Osteoblast (primary cell): ENCODE measurements around the gene PCED1A. TPM values are rescaled to one million over a fixed set of nuclear protein-coding genes. Genes with fewer than 3 reads are reported as not detected.

Source experiments
- DNase-seq: peaks from one replicate; pipeline ENCODE4 v3.0.0; 2011; ENCODE audit warnings: low spot score, mixed read lengths; ENCODE audit not compliant: insufficient read length; ENCODE audit errors: missing footprints
- H2AFZ ChIP-seq: 2 replicates; pipeline ENCODE4 v1.6.0; 2011; ENCODE audit warnings: mild to moderate bottlenecking, low read length
- H3K27ac ChIP-seq: 2 replicates; pipeline ENCODE4 v1.5.1; 2011; ENCODE audit warnings: mild to moderate bottlenecking, low read depth, low read length, moderate library complexity
- H3K27me3 ChIP-seq: 2 replicates; pipeline ENCODE4 v1.6.0; 2012; ENCODE audit warnings: mild to moderate bottlenecking, control low read depth, inconsistent platforms, low read length, moderate library complexity; ENCODE audit not compliant: insufficient read depth
- H3K36me3 ChIP-seq: 2 replicates; pipeline ENCODE4 v1.5.1; 2011; ENCODE audit warnings: mild to moderate bottlenecking, low read length, control low read depth, moderate library complexity; ENCODE audit not compliant: insufficient read depth
- H3K4me1 ChIP-seq: 2 replicates; pipeline ENCODE4 v1.5.1; 2011; ENCODE audit warnings: mild to moderate bottlenecking, low read length, control low read depth, moderate library complexity; ENCODE audit not compliant: insufficient read depth
- H3K4me2 ChIP-seq: 2 replicates; pipeline ENCODE4 v1.6.0; 2011; ENCODE audit warnings: mild to moderate bottlenecking, low read length; ENCODE audit not compliant: insufficient read depth
- H3K4me3 ChIP-seq: fragments of 200-600 bp; sonication (generic); 3 replicates; pipeline ENCODE4 v1.5.1; 2012; ENCODE audit warnings: mild to moderate bottlenecking, low read length, inconsistent platforms; ENCODE audit not compliant: insufficient read depth
- H3K79me2 ChIP-seq: 2 replicates; pipeline ENCODE4 v1.6.0; 2012; ENCODE audit warnings: mild to moderate bottlenecking, low read length, control low read depth, inconsistent platforms; ENCODE audit not compliant: insufficient read depth
- H3K9me3 ChIP-seq: 2 replicates; pipeline ENCODE4 v1.5.1; 2011; ENCODE audit warnings: low read depth, low read length, control low read depth
- H4K20me1 ChIP-seq: 2 replicates; pipeline ENCODE4 v1.6.0; 2012; ENCODE audit warnings: mild to moderate bottlenecking, low read length, control low read depth; ENCODE audit not compliant: insufficient read depth
- CTCF ChIP-seq: IDR thresholded peaks from 2 replicates; pipeline ENCODE4 v1.5.1; 2011; ENCODE audit warnings: mild to moderate bottlenecking, low read depth, low read length, moderate library complexity; ENCODE audit errors: extremely low read depth
- total RNA-seq: library from RNA; depleted of rRNA; stranded (reverse); fragments of >200 nt; gene quantifications from 2 replicates; pipeline ENCODE4 v1.2.3, GENCODE V29; 2012

The PCED1A gene
- total RNA-seq, 1 donor: 24.2 TPM

DNA sequence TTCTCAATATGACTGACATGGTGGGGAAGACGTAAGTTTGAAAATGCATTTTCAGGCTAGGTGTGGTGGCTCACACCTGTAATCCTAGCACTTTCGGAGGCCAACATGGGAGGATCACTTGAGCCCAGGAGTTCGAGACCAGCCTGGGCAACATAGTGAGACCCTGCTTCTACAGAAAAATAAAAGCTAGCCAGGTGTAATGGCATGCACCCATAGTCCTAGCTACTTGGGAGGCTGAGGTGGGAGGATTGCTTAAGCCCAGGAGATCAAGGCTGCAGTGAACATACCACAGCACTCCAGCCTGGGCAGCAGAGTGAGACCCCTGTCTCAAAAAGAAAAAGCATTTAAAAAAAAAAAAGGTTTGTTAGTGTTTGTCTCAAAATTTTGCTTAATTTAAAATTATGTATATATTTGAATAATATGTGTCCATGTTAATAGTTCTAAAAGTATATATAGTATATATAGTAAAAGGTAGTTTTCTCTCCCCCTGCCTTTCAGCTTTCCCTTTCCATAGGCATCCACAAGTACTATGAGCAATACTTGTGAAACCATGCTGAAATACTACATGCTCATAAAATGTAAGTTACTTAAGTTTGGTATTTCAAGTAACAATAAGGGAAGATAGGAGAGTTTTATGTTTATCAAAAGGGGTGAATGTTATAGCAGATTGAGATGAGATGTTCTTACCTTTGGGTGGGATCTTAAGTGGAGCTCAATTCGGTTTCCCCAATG, 47.9 kb upstream of the PCED1A start:
- Histone ChIP-seq H3K27me3 (no peaks in the 10 kb centered on the region), H3K4me2 (no peak overlapping the region), H3K9me3 (no peaks in the 10 kb centered on the region), H3K36me3 (no peaks in the 10 kb centered on the region), H4K20me1 (peaks cover 44% of the 10 kb centered on the region), H3K27ac (no peak overlapping the region), H2AFZ (no peak overlapping the region), H3K79me2 (peaks cover 80% of the 10 kb centered on the region), H3K4me3 (no peak overlapping the region), H3K4me1 (peaks cover 9% of the 10 kb centered on the region)
- no peak for DNase-seq
- TF ChIP-seq CTCF: no peak

GRCh38 chr20:2887715-2888114, 47.3 kb upstream of the PCED1A start:
- Histone ChIP-seq H4K20me1 (peaks cover 38% of the 10 kb centered on the region), H3K36me3 (no peaks in the 10 kb centered on the region), H2AFZ (no peak overlapping the region), H3K79me2 (peaks cover 77% of the 10 kb centered on the region), H3K9me3 (no peaks in the 10 kb centered on the region), H3K4me3 (no peak overlapping the region), H3K4me2 (no peak overlapping the region), H3K27ac (no peak overlapping the region), H3K27me3 (no peaks in the 10 kb centered on the region), H3K4me1 (peaks cover 9% of the 10 kb centered on the region)
- DNase-seq: no peak
- no peak for TF ChIP-seq CTCF

- H3K9me3 ChIP-seq: no peaks in the 10 kb centered on the region
- no peak for DNase-seq
- H3K27ac ChIP-seq: no peak overlapping the region
- H3K36me3 ChIP-seq: no peaks in the 10 kb centered on the region
- H4K20me1 ChIP-seq: peaks cover 36% of the 10 kb centered on the region
- no peak overlapping the region for H3K4me3 ChIP-seq
- H3K4me2 ChIP-seq: no peak overlapping the region
- H3K4me1 ChIP-seq: peaks cover 3% of the 10 kb centered on the region
- no peak overlapping the region for H2AFZ ChIP-seq
- TF ChIP-seq CTCF: no peak
- peaks cover 79% of the 10 kb centered on the region for H3K79me2 ChIP-seq
- H3K27me3 ChIP-seq: no peaks in the 10 kb centered on the region
These were observed 43.5 kb upstream of the PCED1A start for GRCh38 chr20:2883726-2884637.

GRCh38 chr20:2880650-2881049, 40.2 kb upstream of the PCED1A start:
- DNase-seq: no peak
- H4K20me1 ChIP-seq: peaks cover 42% of the 10 kb centered on the region
- H2AFZ ChIP-seq: no peak overlapping the region
- peaks cover 6% of the 10 kb centered on the region for H3K4me1 ChIP-seq
- no peaks in the 10 kb centered on the region for H3K27me3 ChIP-seq
- H3K27ac ChIP-seq: no peak overlapping the region
- H3K79me2 ChIP-seq: peaks cover 78% of the 10 kb centered on the region
- H3K9me3 ChIP-seq: no peaks in the 10 kb centered on the region
- H3K4me3 ChIP-seq: no peak overlapping the region
- no peaks in the 10 kb centered on the region for H3K36me3 ChIP-seq
- TF ChIP-seq CTCF: no peak
- H3K4me2 ChIP-seq: no peak overlapping the region
